HEK293 (cell line): ENCODE measurements around the gene FANCC.

Experiments used
- PRDM1 ChIP-seq: fragments of 450-650 bp; formaldehyde crosslinking; IDR thresholded peaks from 2 replicates; pipeline ENCODE4; 2016; ENCODE audit warnings: missing biosample characterization, missing genetic modification characterization
- ZNF239 ChIP-seq: fragments of 450-650 bp; formaldehyde crosslinking; IDR thresholded peaks from 2 replicates; pipeline ENCODE4 v1.5.1; 2016; ENCODE audit warnings: missing biosample characterization, missing genetic modification characterization
- ZNF324 ChIP-seq: fragments of 450-650 bp; formaldehyde crosslinking; IDR thresholded peaks from 2 replicates; pipeline ENCODE4 v1.5.1; 2016; ENCODE audit warnings: missing biosample characterization, missing genetic modification characterization
- ZNF341 ChIP-seq: fragments of 450-650 bp; formaldehyde crosslinking; IDR thresholded peaks from 2 replicates; pipeline ENCODE4; 2016; ENCODE audit warnings: low read depth, missing biosample characterization, missing genetic modification characterization
- ZNF549 ChIP-seq: fragments of 450-650 bp; IDR thresholded peaks from 2 replicates; pipeline ENCODE4 v1.5.1; 2018; ENCODE audit warnings: missing biosample characterization, missing genetic modification characterization, mild to moderate bottlenecking, inconsistent platforms, moderate library complexity
- ZSCAN30 ChIP-seq: fragments of 450-650 bp; IDR thresholded peaks from 2 replicates; pipeline ENCODE4 v1.5.1; 2018; ENCODE audit warnings: missing biosample characterization, mild to moderate bottlenecking, missing genetic modification characterization, moderate library complexity
- TF ChIP-seq, protein P1 (sequence below): fragments of 450-650 bp; formaldehyde crosslinking; IDR thresholded peaks from 2 replicates; pipeline ENCODE4 v1.5.1; 2016; ENCODE audit warnings: missing biosample characterization, missing genetic modification characterization
- TF ChIP-seq, protein P2 (sequence below): fragments of 450-650 bp; IDR thresholded peaks from 2 replicates; pipeline ENCODE4 v1.5.1; 2018; ENCODE audit warnings: missing biosample characterization, missing genetic modification characterization
- TF ChIP-seq, protein P3 (sequence below): fragments of 450-650 bp; formaldehyde crosslinking; IDR thresholded peaks from 2 replicates; pipeline ENCODE4 v1.5.1; 2016; ENCODE audit warnings: missing biosample characterization, missing genetic modification characterization, low read depth

DNA sequence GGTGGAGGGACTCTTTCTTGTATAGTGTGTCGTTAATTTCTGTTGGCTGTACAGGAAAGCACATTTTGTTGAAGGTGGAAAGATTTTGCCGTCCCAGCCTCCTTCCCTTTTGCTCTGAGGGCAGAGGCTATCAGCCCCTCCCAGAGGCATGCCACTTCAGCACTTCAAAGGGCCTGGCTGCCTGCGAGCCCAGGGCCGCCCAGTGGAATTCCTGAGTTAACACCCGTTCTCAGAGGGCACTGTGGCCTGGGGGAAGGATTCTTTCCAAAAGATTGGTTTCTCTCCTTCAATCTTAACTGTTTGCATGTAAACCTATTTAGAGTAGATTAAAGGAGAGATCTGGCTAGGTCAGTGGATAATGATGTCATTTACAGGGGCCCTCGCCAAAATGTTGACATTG, 238.6 kb downstream of the FANCC start:
- TF ChIP-seq, protein P1, sequence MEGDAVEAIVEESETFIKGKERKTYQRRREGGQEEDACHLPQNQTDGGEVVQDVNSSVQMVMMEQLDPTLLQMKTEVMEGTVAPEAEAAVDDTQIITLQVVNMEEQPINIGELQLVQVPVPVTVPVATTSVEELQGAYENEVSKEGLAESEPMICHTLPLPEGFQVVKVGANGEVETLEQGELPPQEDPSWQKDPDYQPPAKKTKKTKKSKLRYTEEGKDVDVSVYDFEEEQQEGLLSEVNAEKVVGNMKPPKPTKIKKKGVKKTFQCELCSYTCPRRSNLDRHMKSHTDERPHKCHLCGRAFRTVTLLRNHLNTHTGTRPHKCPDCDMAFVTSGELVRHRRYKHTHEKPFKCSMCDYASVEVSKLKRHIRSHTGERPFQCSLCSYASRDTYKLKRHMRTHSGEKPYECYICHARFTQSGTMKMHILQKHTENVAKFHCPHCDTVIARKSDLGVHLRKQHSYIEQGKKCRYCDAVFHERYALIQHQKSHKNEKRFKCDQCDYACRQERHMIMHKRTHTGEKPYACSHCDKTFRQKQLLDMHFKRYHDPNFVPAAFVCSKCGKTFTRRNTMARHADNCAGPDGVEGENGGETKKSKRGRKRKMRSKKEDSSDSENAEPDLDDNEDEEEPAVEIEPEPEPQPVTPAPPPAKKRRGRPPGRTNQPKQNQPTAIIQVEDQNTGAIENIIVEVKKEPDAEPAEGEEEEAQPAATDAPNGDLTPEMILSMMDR (tag by site-specific recombination), result no peak
- TF ChIP-seq PRDM1 (tag by site-specific recombination) (no peak), ZNF549 (tag by site-specific recombination) (no peak), ZNF239 (tag by site-specific recombination) (no peak), ZNF341 (tag by site-specific recombination) (no peak), ZNF324 (tag by site-specific recombination) (no peak), ZSCAN30 (tag by site-specific recombination) (no peak)
- TF ChIP-seq, protein P2, sequence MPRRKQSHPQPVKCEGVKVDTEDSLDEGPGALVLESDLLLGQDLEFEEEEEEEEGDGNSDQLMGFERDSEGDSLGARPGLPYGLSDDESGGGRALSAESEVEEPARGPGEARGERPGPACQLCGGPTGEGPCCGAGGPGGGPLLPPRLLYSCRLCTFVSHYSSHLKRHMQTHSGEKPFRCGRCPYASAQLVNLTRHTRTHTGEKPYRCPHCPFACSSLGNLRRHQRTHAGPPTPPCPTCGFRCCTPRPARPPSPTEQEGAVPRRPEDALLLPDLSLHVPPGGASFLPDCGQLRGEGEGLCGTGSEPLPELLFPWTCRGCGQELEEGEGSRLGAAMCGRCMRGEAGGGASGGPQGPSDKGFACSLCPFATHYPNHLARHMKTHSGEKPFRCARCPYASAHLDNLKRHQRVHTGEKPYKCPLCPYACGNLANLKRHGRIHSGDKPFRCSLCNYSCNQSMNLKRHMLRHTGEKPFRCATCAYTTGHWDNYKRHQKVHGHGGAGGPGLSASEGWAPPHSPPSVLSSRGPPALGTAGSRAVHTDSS (tag by site-specific recombination), result no peak
- TF ChIP-seq, protein P3, sequence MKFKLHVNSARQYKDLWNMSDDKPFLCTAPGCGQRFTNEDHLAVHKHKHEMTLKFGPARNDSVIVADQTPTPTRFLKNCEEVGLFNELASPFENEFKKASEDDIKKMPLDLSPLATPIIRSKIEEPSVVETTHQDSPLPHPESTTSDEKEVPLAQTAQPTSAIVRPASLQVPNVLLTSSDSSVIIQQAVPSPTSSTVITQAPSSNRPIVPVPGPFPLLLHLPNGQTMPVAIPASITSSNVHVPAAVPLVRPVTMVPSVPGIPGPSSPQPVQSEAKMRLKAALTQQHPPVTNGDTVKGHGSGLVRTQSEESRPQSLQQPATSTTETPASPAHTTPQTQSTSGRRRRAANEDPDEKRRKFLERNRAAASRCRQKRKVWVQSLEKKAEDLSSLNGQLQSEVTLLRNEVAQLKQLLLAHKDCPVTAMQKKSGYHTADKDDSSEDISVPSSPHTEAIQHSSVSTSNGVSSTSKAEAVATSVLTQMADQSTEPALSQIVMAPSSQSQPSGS, result no peak
